Measurements from ENCODE around the gene IFT27. TPM values are rescaled to one million over a fixed set of nuclear protein-coding genes. Genes with fewer than 3 reads are reported as not detected.

Gene IFT27
- total RNA-seq, 1 experiment from 2014 or later, result 8.3 TPM

- no peak overlapping the region for H3K4me3 ChIP-seq (ENCODE audit: low read depth, low read length)
- Mint-ChIP-seq H3K9me3 (ENCODE audit: unreplicated experiment) (no peaks in the 10 kb centered on the region), H3K4me1 (ENCODE audit: low read depth, unreplicated experiment) (no peaks in the 10 kb centered on the region), H3K36me3 (ENCODE audit: insufficient read depth, unreplicated experiment) (no peaks in the 10 kb centered on the region), H3K27me3 (ENCODE audit: insufficient read depth, unreplicated experiment) (peaks cover 6% of the 10 kb centered on the region), H3K4me3 (ENCODE audit: unreplicated experiment) (no peak overlapping the region), H3K27ac (ENCODE audit: unreplicated experiment) (no peak overlapping the region)
- POLR2A ChIA-PET, result no interaction called here
- intact Hi-C loops (cut with micrococcal nuclease; ENCODE audit: unreplicated experiment), result no loop called here
- CTCF ChIA-PET, result no interaction called here
- no peaks in the 10 kb centered on the region for H3K4me1 ChIP-seq
- H3K36me3 ChIP-seq (ENCODE audit: control insufficient read depth, insufficient read depth, low read length), result no peaks in the 10 kb centered on the region
- H3K27me3 ChIP-seq (replicated peaks; ENCODE audit: control insufficient read depth, insufficient read depth, low read length), result no peaks in the 10 kb centered on the region
- no peak for TF ChIP-seq CTCF (IDR thresholded peaks at IDR 0.05; ENCODE audit: insufficient read depth in 1 of 2, low read depth in 1 of 2, low read length in 1 of 2, severe bottlenecking in 1 of 2, unreplicated experiment in 1 of 2)
- no TSS peak for BruUV-seq (replicated peaks)
- DNase-seq, result no peak
- H3K9me3 ChIP-seq, result no peaks in the 10 kb centered on the region
Measured at GRCh38 chr22:36764060-36764459, 11.9 kb downstream of the IFT27 start.

GRCh38 chr22:36763576-36763975, 12.3 kb downstream of the IFT27 start:
- no peaks in the 10 kb centered on the region for H3K9me3 Mint-ChIP-seq (ENCODE audit: unreplicated experiment)
- Histone ChIP-seq H3K27me3 (replicated peaks; ENCODE audit: control insufficient read depth, insufficient read depth, low read length) (no peaks in the 10 kb centered on the region), H3K4me3 (ENCODE audit: low read depth, low read length) (no peak overlapping the region), H3K4me1 (no peaks in the 10 kb centered on the region), H3K36me3 (ENCODE audit: control insufficient read depth, insufficient read depth, low read length) (no peaks in the 10 kb centered on the region), H3K9me3 (no peaks in the 10 kb centered on the region)
- BruUV-seq (replicated peaks), result no TSS peak
- H3K4me3 Mint-ChIP-seq (ENCODE audit: unreplicated experiment), result no peak overlapping the region
- ChIA-PET POLR2A (no interaction called here), CTCF (interaction anchor here (0.6 kb wide), 1 partner anchor 235 kb away, joined by 3 read pairs; no protein-coding TSS in a partner anchor)
- peaks cover 5% of the 10 kb centered on the region for H3K27me3 Mint-ChIP-seq (ENCODE audit: insufficient read depth, unreplicated experiment)
- no peak for DNase-seq
- H3K4me1 Mint-ChIP-seq (ENCODE audit: low read depth, unreplicated experiment), result no peaks in the 10 kb centered on the region
- intact Hi-C loops (cut with micrococcal nuclease; ENCODE audit: unreplicated experiment), result no loop called here
- no peaks in the 10 kb centered on the region for H3K36me3 Mint-ChIP-seq (ENCODE audit: insufficient read depth, unreplicated experiment)
- no peak for TF ChIP-seq CTCF (IDR thresholded peaks at IDR 0.05; ENCODE audit: insufficient read depth in 1 of 2, low read depth in 1 of 2, low read length in 1 of 2, severe bottlenecking in 1 of 2, unreplicated experiment in 1 of 2)
- no peak overlapping the region for H3K27ac Mint-ChIP-seq (ENCODE audit: unreplicated experiment)

- POLR2A ChIA-PET, result no interaction called here
Measured at GRCh38 chr22:36762687-36763260, 13.1 kb downstream of the IFT27 start.

More at GRCh38 chr22:36762687-36763260, 13.1 kb downstream of the IFT27 start:
- H3K4me3 ChIP-seq (ENCODE audit: low read depth, low read length), result no peak overlapping the region
- Mint-ChIP-seq H3K27me3 (ENCODE audit: insufficient read depth, unreplicated experiment) (peaks cover 6% of the 10 kb centered on the region), H3K4me3 (ENCODE audit: unreplicated experiment) (no peak overlapping the region), H3K9me3 (ENCODE audit: unreplicated experiment) (no peaks in the 10 kb centered on the region), H3K27ac (ENCODE audit: unreplicated experiment) (no peak overlapping the region), H3K36me3 (ENCODE audit: insufficient read depth, unreplicated experiment) (no peaks in the 10 kb centered on the region), H3K4me1 (ENCODE audit: low read depth, unreplicated experiment) (no peaks in the 10 kb centered on the region)
- no peaks in the 10 kb centered on the region for H3K9me3 ChIP-seq
- no peaks in the 10 kb centered on the region for H3K4me1 ChIP-seq
- H3K36me3 ChIP-seq (ENCODE audit: control insufficient read depth, insufficient read depth, low read length), result no peaks in the 10 kb centered on the region
- intact Hi-C loops (cut with micrococcal nuclease; ENCODE audit: unreplicated experiment), result no loop called here
- TF ChIP-seq CTCF (IDR thresholded peaks at IDR 0.05; ENCODE audit: insufficient read depth in 1 of 2, low read depth in 1 of 2, low read length in 1 of 2, severe bottlenecking in 1 of 2, unreplicated experiment in 1 of 2), result no peak
- CTCF ChIA-PET, result interaction anchor here (0.6 kb wide), 2 partner anchors 235 to 437 kb away, joined by 3 to 6 read pairs; no protein-coding TSS in a partner anchor
- DNase-seq, result no peak
- no TSS peak for BruUV-seq (replicated peaks)
- H3K27me3 ChIP-seq (replicated peaks; ENCODE audit: control insufficient read depth, insufficient read depth, low read length), result no peaks in the 10 kb centered on the region

Measured in Caco-2 (cell line).